Measurements from ENCODE around the gene HLA-DPA1. TPM values are rescaled to one million over a fixed set of nuclear protein-coding genes. Genes with fewer than 3 reads are reported as not detected.
"Not testable (repeated sequence)": the region's sequence is repeated elsewhere in the genome, so short reads cannot be mapped to it uniquely, and the experiment has no call there.

Gene HLA-DPA1
- total RNA-seq, 5 donors from 2014 or later (not counting 1 experiment from before 2014, with no cell fraction given): 29.6 to 68.4 (median 35.9) TPM

DNA sequence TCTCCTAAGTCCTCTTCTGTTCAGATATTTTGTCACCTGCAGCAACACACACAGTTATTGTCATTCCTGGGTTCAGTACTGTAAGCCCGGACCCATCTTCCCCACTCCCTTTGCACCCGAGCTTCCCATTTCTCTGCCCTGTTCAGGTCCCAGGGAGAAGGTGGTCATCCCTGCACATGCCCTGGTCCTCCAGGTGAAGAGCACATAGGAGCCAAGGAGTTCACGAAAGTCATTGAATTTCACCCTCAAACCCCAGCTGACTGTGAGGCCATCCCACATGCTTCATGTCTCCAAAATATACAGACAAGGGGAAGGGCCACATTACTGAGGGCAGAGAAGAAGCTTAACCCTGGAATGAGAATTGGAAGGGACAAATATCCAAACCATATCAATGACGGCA lies 8.1 kb downstream of the HLA-DPA1 start:
- Mint-ChIP-seq H3K4me1 (peaks cover 0 to 2% (median 0%) of the 10 kb centered on the region in 3 donors), H3K27ac (no peak overlapping the region), H3K9me3 (no peaks in the 10 kb centered on the region), H3K36me3 (peaks cover 18% of the 10 kb centered on the region), H3K4me3 (no peak overlapping the region), H3K27me3 (peaks cover 0 to 4% of the 10 kb centered on the region in 2 donors)
- H3K27me3 ChIP-seq (replicated peaks in 1 of 2; ENCODE audit: control insufficient read depth in 2 of 2, extremely low read depth in 1 of 2, insufficient read depth in 2 of 2, low read length in 1 of 2): peaks cover 0 to 4% of the 10 kb centered on the region in 2 experiments
- CTCF ChIA-PET: no interaction called here
- DNase-seq (no peak), ATAC-seq (replicated peaks in 1 of 4) (no peak)
- POLR2A ChIA-PET: no interaction called here
- 100% methylated on average over 3 of the region's 4 CpGs for WGBS (ENCODE audit: insufficient coverage)
- no peak overlapping the region for H3K4me3 ChIP-seq (ENCODE audit: control insufficient read depth in 1 of 2, extremely low read depth in 1 of 2, low read length in 1 of 2)
- no peak overlapping the region for H3K27ac ChIP-seq (ENCODE audit: low read length)
- H3K9me3 ChIP-seq: no peaks in the 10 kb centered on the region
- H3K4me1 ChIP-seq (ENCODE audit: control insufficient read depth in 1 of 2, extremely low read depth in 1 of 2, insufficient read depth in 2 of 2, low read length in 2 of 2): no peaks in the 10 kb centered on the region
- peaks cover 0 to 36% of the 10 kb centered on the region in 2 donors for H3K36me3 ChIP-seq (ENCODE audit: control insufficient read depth in 2 of 2, extremely low read depth in 1 of 2, insufficient read depth in 1 of 2, low read length in 1 of 2)

DNA sequence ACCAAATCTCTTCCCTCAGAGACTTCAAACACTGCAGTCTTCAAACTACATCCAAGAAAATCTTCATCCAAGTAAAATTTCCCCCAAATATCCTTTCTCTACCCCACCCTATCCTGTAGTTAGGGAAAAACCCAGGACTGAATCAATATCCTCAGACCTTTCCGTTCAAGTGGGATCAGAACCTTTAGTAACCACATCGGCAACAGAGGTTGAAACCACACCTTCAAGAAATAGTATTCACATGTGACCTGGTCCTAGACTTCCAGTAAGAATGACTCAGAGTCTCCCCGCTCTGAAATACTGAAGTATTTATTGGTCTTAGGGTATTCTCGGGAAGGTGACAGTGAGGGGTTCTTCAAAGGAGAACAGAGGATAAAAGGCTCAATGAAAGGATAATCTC lies 8.7 kb downstream of the HLA-DPA1 start:
- peaks cover 0 to 4% of the 10 kb centered on the region in 2 experiments for H3K27me3 ChIP-seq (replicated peaks in 1 of 2; ENCODE audit: control insufficient read depth in 2 of 2, extremely low read depth in 1 of 2, insufficient read depth in 2 of 2, low read length in 1 of 2)
- DNase-seq (no peak), ATAC-seq (replicated peaks in 1 of 4) (no peak)
- Mint-ChIP-seq H3K27me3 (peaks cover 0 to 4% of the 10 kb centered on the region in 2 donors), H3K4me3 (no peak overlapping the region), H3K4me1 (peaks cover 0 to under 1% (median 0%) of the 10 kb centered on the region in 3 donors), H3K36me3 (peaks cover 17% of the 10 kb centered on the region), H3K9me3 (no peaks in the 10 kb centered on the region), H3K27ac (no peak overlapping the region)
- no peak overlapping the region for H3K27ac ChIP-seq (ENCODE audit: low read length)
- ChIA-PET CTCF (no interaction called here), POLR2A (no interaction called here)
- no CpG with 5 or more reads among the region's 4 CpGs for WGBS (ENCODE audit: insufficient coverage)
- no peak overlapping the region for H3K4me3 ChIP-seq (ENCODE audit: control insufficient read depth in 1 of 2, extremely low read depth in 1 of 2, low read length in 1 of 2)
- H3K36me3 ChIP-seq (ENCODE audit: control insufficient read depth in 2 of 2, extremely low read depth in 1 of 2, insufficient read depth in 1 of 2, low read length in 1 of 2): peaks cover 0 to 36% of the 10 kb centered on the region in 2 donors
- H3K9me3 ChIP-seq: no peaks in the 10 kb centered on the region
- H3K4me1 ChIP-seq (ENCODE audit: control insufficient read depth in 1 of 2, extremely low read depth in 1 of 2, insufficient read depth in 2 of 2, low read length in 2 of 2): no peaks in the 10 kb centered on the region

DNA sequence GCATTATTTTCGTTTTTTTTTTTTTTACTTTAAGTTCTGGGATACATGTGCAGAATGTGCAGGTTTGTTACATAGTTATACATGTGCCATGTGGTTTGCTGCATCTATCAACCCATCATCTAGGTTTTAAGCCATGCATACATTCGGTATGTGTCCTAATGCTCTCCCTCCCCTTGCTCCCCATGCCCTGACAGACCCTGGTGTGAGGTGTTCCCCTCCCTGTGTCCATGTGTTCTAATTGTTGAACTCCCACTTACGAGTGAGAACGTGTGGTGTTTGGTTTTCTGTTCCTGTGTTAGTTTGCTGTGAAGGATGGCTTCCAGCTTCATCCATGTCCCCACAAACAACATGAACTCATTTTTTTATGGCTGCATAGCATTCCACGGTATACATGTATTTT lies 10.0 kb downstream of the HLA-DPA1 start:
- DNase-seq; H3K4me1 ChIP-seq (ENCODE audit: control insufficient read depth in 1 of 2, extremely low read depth in 1 of 2, insufficient read depth in 2 of 2, low read length in 2 of 2); H3K27me3 ChIP-seq (replicated peaks in 1 of 2; ENCODE audit: control insufficient read depth in 2 of 2, extremely low read depth in 1 of 2, insufficient read depth in 2 of 2, low read length in 1 of 2); H3K27ac ChIP-seq (ENCODE audit: low read length); H3K36me3 Mint-ChIP-seq; H3K27me3 Mint-ChIP-seq; H3K4me1 Mint-ChIP-seq; H3K9me3 Mint-ChIP-seq; ATAC-seq (replicated peaks in 1 of 4); POLR2A ChIA-PET; H3K9me3 ChIP-seq; H3K4me3 Mint-ChIP-seq; H3K4me3 ChIP-seq (ENCODE audit: control insufficient read depth in 1 of 2, extremely low read depth in 1 of 2, low read length in 1 of 2); H3K27ac Mint-ChIP-seq; CTCF ChIA-PET: not testable (repeated sequence)
- no CpG with 5 or more reads among the region's 5 CpGs for WGBS (ENCODE audit: insufficient coverage)
- peaks cover 0 to 24% of the 10 kb centered on the region in 2 donors for H3K36me3 ChIP-seq (ENCODE audit: control insufficient read depth in 2 of 2, extremely low read depth in 1 of 2, insufficient read depth in 1 of 2, low read length in 1 of 2)

DNA sequence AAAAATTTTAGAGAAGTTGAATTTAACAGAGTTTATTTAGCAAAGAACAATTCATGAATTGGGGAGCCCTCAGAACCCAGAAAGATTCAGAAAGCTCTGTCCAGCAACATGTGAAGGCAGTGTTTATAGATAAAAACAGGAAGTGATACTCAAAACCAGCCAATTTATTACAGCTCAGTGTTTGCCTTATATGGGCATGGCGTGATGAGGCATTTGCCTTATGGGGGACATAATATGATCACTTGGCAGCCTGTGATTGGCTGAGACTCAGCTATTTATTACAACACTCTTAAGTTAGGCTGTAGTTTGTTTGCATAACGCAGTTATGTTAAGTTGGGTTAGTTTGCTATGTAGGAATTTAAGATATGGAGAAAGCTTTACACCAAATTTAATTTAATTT lies 11.5 kb downstream of the HLA-DPA1 start:
- CTCF ChIA-PET: interaction anchor here (0.5 to 1.1 kb wide), 2 partner anchors 11 to 367 kb away, joined by 3 to 5 read pairs; partner anchors contain the start of gene HLA-DPA1 (in 1 of the 2)
- no peak overlapping the region for H3K4me3 ChIP-seq (ENCODE audit: control insufficient read depth in 1 of 2, extremely low read depth in 1 of 2, low read length in 1 of 2)
- no peaks in the 10 kb centered on the region for H3K9me3 ChIP-seq

DNA sequence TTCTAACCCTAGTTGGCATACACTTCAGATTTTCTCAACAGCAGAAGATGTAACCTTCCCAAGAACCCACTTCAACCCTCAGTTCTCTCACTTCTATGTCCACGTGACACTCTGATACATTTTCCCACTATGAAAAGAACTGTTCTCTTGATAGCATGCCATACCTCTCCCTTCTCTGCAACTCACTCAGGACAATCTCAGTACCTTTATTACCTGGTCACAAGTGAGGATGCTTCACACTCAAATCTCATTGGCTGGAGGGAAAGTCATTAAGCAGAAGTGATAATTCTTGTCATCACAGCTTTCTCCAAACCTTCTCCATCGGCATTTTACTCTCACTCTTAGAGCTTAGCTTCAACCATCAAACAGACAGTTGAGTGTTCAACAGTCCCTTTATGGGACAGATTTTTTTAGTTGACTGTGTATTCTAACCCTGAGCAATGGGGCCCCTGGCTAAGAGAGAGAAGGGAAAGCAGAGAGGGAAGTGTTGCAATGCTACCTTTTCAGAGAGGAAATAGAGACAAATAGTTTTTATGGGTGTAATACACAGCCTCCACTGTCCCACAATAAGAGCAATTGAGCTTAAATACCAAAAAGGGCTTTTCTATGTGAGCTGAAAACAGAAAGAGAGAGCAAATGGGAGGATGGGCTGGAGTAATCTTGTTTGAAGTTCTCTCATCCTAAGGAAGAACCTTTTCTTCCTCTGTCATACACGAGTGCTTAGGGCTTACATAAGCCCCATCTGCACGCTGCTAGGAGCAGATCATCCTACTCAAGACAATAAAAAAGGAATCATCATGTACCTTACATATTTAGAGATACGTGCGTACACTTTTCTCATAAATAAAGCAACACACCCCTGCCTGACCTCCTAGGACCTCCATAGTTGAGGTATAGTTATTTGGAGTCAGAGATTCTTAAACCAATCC lies 16.0 kb downstream of the HLA-DPA1 start:
- H3K27ac Mint-ChIP-seq: no peak overlapping the region

More for the DNA sequence above, 11.5 kb downstream of the HLA-DPA1 start:
- WGBS (ENCODE audit: insufficient coverage): no CpG with 5 or more reads among the region's 2 CpGs
- Mint-ChIP-seq H3K9me3 (no peaks in the 10 kb centered on the region), H3K4me1 (no peaks in the 10 kb centered on the region), H3K27me3 (peaks cover 0 to 16% of the 10 kb centered on the region in 2 donors), H3K27ac (no peak overlapping the region), H3K36me3 (no peaks in the 10 kb centered on the region), H3K4me3 (no peak overlapping the region)
- DNase-seq (peak in 1 of 35 experiments; percentile 37), ATAC-seq (replicated peaks in 1 of 4) (no peak)
- no peaks in the 10 kb centered on the region for H3K27me3 ChIP-seq (replicated peaks in 1 of 2; ENCODE audit: control insufficient read depth in 2 of 2, extremely low read depth in 1 of 2, insufficient read depth in 2 of 2, low read length in 1 of 2)
- H3K4me1 ChIP-seq (ENCODE audit: control insufficient read depth in 1 of 2, extremely low read depth in 1 of 2, insufficient read depth in 2 of 2, low read length in 2 of 2): no peaks in the 10 kb centered on the region
- peaks cover 0 to 11% of the 10 kb centered on the region in 2 donors for H3K36me3 ChIP-seq (ENCODE audit: control insufficient read depth in 2 of 2, extremely low read depth in 1 of 2, insufficient read depth in 1 of 2, low read length in 1 of 2)
- POLR2A ChIA-PET: interaction anchor here in 1 of 2 donors (0.8 kb wide), 1 partner anchor 14 kb away, joined by 3 read pairs; the partner anchor contains the start of gene HLA-DPB1
- H3K27ac ChIP-seq (ENCODE audit: low read length): no peak overlapping the region

DNA sequence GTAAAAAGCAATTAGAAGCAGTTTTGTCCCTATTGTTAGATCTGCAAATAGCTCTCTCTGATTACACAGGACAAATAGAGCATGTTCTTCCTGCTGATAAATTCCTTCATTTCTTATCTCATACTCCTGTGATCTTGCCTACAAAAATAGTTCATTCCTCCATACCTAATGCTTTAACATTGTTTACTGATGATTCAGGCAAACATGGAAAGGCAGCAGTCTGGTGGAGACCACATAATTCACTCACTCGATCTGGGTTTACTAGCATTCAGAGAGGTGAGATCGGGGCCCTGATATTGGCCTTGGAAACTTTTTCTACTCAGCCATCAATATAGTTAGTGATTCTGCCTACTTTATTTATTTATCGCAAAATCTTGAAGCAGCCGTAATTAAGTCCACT lies 20.2 kb downstream of the HLA-DPA1 start:
- peaks cover 0 to 5% of the 10 kb centered on the region in 2 experiments for H3K27me3 ChIP-seq (replicated peaks in 1 of 2; ENCODE audit: control insufficient read depth in 2 of 2, extremely low read depth in 1 of 2, insufficient read depth in 2 of 2, low read length in 1 of 2)
- Mint-ChIP-seq H3K4me1 (peaks cover 0 to 2% (median 0%) of the 10 kb centered on the region in 3 donors), H3K27ac (no peak overlapping the region), H3K36me3 (no peaks in the 10 kb centered on the region), H3K27me3 (peaks cover 26 to 31% of the 10 kb centered on the region in 2 donors), H3K9me3 (no peaks in the 10 kb centered on the region), H3K4me3 (no peak overlapping the region)
- H3K9me3 ChIP-seq: no peaks in the 10 kb centered on the region
- H3K4me1 ChIP-seq (ENCODE audit: control insufficient read depth in 1 of 2, extremely low read depth in 1 of 2, insufficient read depth in 2 of 2, low read length in 2 of 2): no peaks in the 10 kb centered on the region
- H3K27ac ChIP-seq (ENCODE audit: low read length): no peak overlapping the region
- no peaks in the 10 kb centered on the region for H3K36me3 ChIP-seq (ENCODE audit: control insufficient read depth in 2 of 2, extremely low read depth in 1 of 2, insufficient read depth in 1 of 2, low read length in 1 of 2)
- CTCF ChIA-PET: no interaction called here
- ATAC-seq (replicated peaks in 1 of 4): no peak
- no peak overlapping the region for H3K4me3 ChIP-seq (ENCODE audit: control insufficient read depth in 1 of 2, extremely low read depth in 1 of 2, low read length in 1 of 2)
- WGBS (ENCODE audit: insufficient coverage): 100% methylated on average over 1 of the region's 4 CpGs
- POLR2A ChIA-PET: no interaction called here
- DNase-seq: no peak

More for the DNA sequence above, 16.0 kb downstream of the HLA-DPA1 start:
- ATAC-seq (replicated peaks in 1 of 4) (no peak), DNase-seq (no peak)
- Mint-ChIP-seq H3K4me1 (no peaks in the 10 kb centered on the region), H3K36me3 (no peaks in the 10 kb centered on the region), H3K4me3 (no peak overlapping the region), H3K27me3 (peaks cover 4 to 16% of the 10 kb centered on the region in 2 donors), H3K9me3 (no peaks in the 10 kb centered on the region)
- Histone ChIP-seq H3K9me3 (no peaks in the 10 kb centered on the region), H3K27me3 (replicated peaks in 1 of 2; ENCODE audit: control insufficient read depth in 2 of 2, extremely low read depth in 1 of 2, insufficient read depth in 2 of 2, low read length in 1 of 2) (no peaks in the 10 kb centered on the region), H3K4me3 (ENCODE audit: control insufficient read depth in 1 of 2, extremely low read depth in 1 of 2, low read length in 1 of 2) (no peak overlapping the region), H3K27ac (ENCODE audit: low read length) (peak overlapping the region; percentile 7), H3K4me1 (ENCODE audit: control insufficient read depth in 1 of 2, extremely low read depth in 1 of 2, insufficient read depth in 2 of 2, low read length in 2 of 2) (no peaks in the 10 kb centered on the region), H3K36me3 (ENCODE audit: control insufficient read depth in 2 of 2, extremely low read depth in 1 of 2, insufficient read depth in 1 of 2, low read length in 1 of 2) (no peaks in the 10 kb centered on the region)
- ChIA-PET CTCF (interaction anchor here in 1 of 2 donors (0.9 kb wide), 1 partner anchor 25 kb away, joined by 3 read pairs; no protein-coding TSS in a partner anchor), POLR2A (no interaction called here)
- 57% methylated on average over 1 of the region's 6 CpGs for WGBS (ENCODE audit: insufficient coverage)
